ENCODE data around the gene ZFP30. TPM values are rescaled to one million over a fixed set of nuclear protein-coding genes. Genes with fewer than 3 reads are reported as not detected.
A peak's percentile ranks its signal among the peaks of the same experiment; 100 is the strongest.

The ZFP30 gene
- total and polyA plus RNA-seq, 4 donors, result 2.0 to 20.7 (median 6.7) TPM

DNA sequence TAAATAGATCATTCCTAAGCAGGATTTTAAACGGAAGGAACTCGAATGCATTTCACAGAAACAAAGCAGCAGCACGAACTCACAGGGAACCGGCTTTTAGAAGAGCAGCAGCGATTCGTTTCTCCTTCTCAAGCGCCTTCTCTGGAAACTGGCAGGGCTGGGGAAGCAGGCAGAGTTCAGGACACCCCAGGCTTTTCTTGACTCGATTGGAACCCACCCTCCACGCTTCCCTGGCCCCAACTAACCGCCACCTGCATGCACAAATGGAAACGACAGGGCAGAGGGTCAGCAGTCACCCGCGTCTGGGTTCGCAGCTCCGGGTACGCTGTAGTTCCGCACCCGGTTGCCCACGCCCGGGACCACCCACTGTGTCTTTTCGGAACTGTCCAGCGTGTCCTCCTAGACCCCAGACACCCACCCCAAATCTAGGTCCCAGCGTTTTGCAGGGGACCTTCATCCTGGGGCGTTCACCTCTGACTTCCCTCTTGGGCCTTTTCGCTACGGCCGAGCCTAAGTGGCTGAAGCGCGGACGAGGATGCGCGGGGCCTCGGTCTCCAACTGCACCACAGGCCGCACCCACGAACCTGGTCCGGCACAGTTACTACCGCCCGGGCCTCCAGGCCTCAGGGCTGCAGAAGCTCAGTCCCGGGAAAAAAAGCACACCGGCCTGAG, 500 bp downstream of the ZFP30 start:
- Histone ChIP-seq H3K27me3 (ENCODE audit: control insufficient read depth in 3 of 3, insufficient read depth in 3 of 3, low read length in 2 of 3) (no peaks in the 10 kb centered on the region), H3K4me1 (ENCODE audit: control insufficient read depth in 5 of 5, insufficient read depth in 5 of 5, low read length in 5 of 5) (peaks cover 0 to 20% (median 3%) of the 10 kb centered on the region in 5 donors), H3K4me3 (peak overlapping the region; percentile 60), H3K27ac (ENCODE audit: low read depth in 1 of 2, low read length in 1 of 2) (peak overlapping the region; percentile 89 to 93), H3K9ac (ENCODE audit: insufficient read depth in 1 of 2, low read length in 2 of 2) (peak overlapping the region; percentile 48 to 69), H3K36me3 (ENCODE audit: control insufficient read depth in 4 of 4, insufficient read depth in 4 of 4, low read length in 4 of 4) (no peaks in the 10 kb centered on the region), H3K9me3 (ENCODE audit: control insufficient read depth in 4 of 4, insufficient read depth in 3 of 4, low read length in 3 of 4) (peaks cover 0 to 5% (median 0%) of the 10 kb centered on the region in 4 donors)
- ATAC-seq (ENCODE audit: insufficient read depth, low FRiP score), result peak; percentile 54
- TF ChIP-seq, protein P1, sequence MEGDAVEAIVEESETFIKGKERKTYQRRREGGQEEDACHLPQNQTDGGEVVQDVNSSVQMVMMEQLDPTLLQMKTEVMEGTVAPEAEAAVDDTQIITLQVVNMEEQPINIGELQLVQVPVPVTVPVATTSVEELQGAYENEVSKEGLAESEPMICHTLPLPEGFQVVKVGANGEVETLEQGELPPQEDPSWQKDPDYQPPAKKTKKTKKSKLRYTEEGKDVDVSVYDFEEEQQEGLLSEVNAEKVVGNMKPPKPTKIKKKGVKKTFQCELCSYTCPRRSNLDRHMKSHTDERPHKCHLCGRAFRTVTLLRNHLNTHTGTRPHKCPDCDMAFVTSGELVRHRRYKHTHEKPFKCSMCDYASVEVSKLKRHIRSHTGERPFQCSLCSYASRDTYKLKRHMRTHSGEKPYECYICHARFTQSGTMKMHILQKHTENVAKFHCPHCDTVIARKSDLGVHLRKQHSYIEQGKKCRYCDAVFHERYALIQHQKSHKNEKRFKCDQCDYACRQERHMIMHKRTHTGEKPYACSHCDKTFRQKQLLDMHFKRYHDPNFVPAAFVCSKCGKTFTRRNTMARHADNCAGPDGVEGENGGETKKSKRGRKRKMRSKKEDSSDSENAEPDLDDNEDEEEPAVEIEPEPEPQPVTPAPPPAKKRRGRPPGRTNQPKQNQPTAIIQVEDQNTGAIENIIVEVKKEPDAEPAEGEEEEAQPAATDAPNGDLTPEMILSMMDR (IDR thresholded peaks at IDR 0.05; ENCODE audit: control extremely low read depth, extremely low read depth), result no peak
- 0% methylated on average over 40 of the region's 40 CpGs for WGBS, 2 donors
- DNase-seq, result peak; percentile 51 to 72 (median 65)

DNA sequence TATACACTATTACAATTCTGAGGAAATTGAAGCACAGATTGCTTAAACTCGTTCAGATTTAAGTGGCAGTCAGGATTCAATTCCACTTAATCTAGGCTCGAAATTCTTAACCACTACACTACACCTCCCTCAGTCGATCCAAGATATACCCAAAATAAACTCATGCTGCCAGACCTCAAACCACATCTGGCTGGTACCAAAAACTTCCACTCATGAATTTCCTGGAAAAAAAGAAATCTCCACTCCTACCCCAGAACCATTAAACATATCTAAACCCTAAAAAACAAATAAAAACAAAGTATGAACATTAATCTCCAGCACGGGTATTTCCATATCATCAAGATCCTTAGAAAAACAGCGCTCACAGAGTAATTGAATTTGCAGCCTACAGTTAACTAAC, 1.1 kb downstream of the ZFP30 start:
- Histone ChIP-seq H3K4me3 (peak overlapping the region; percentile 60), H3K9me3 (ENCODE audit: control insufficient read depth in 4 of 4, insufficient read depth in 3 of 4, low read length in 3 of 4) (peaks cover 0 to 8% (median 0%) of the 10 kb centered on the region in 4 donors), H3K27me3 (ENCODE audit: control insufficient read depth in 3 of 3, insufficient read depth in 3 of 3, low read length in 2 of 3) (no peaks in the 10 kb centered on the region), H3K36me3 (ENCODE audit: control insufficient read depth in 4 of 4, insufficient read depth in 4 of 4, low read length in 4 of 4) (peaks cover 0 to 5% (median 2%) of the 10 kb centered on the region in 4 donors), H3K9ac (ENCODE audit: insufficient read depth in 1 of 2, low read length in 2 of 2) (peak overlapping the region; percentile 11 to 48), H3K4me1 (ENCODE audit: control insufficient read depth in 5 of 5, insufficient read depth in 5 of 5, low read length in 5 of 5) (peaks cover 0 to 20% (median 3%) of the 10 kb centered on the region in 5 donors), H3K27ac (ENCODE audit: low read depth in 1 of 2, low read length in 1 of 2) (peak overlapping the region in 1 of 2 donors; percentile 93)
- WGBS, 2 donors, result 4 to 5% methylated on average over 5 of the region's 5 CpGs
- TF ChIP-seq, protein P1 (IDR thresholded peaks at IDR 0.05; ENCODE audit: control extremely low read depth, extremely low read depth), result no peak
- no peak for ATAC-seq (ENCODE audit: insufficient read depth, low FRiP score)
- peak in 1 of 3 donors; percentile 33 for DNase-seq

DNA sequence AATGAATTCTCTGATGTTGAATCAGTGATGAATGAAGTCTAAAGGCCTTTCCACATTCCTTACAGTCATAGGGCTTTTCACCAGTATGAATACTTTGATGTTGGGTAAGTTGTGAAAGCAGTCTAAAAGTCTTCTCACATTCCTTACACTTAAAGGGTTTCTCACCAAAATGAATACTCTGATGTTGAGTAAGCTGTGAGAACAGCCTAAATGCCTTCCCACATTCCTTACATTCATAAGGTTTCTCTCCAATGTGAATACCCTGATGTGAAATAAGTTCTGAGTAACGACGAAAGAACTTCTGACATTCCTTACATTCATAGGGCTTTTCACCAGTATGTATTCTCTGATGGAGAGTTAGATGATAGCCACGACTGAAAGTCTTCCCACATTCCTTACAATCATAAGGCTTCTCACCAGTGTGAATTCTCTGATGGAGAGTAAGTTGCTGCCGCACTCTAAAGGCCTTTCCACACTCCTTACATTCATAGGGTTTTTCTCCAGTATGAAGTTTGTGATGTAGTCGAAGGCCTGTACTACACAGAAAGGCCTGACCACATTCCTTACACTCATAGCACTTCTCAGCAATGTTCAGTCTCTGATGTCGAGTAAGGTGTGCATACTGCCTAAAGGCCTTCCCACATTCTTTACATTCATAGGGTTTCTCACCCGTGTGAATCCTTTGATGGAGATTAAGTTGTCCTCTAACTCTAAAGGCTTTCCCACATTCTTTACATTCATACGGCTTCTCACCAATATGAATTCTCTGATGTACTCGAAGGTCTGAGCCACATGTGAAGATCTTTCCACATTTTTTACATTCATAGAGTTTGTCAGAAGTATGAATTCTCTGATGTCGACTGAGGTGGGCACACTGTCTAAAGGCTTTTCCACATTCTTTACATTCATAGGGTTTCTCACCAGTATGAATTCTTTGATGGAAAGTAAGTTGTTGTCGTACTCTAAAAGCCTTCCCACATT, 19.9 kb downstream of the ZFP30 start:
- H3K27me3 ChIP-seq (ENCODE audit: control insufficient read depth in 3 of 3, insufficient read depth in 3 of 3, low read length in 2 of 3), result no peaks in the 10 kb centered on the region
- H3K4me3 ChIP-seq, result no peak overlapping the region
- WGBS, 2 donors, result 97 to 98% methylated on average over 11 of the region's 11 CpGs
- peaks cover 18 to 59% (median 22%) of the 10 kb centered on the region in 4 donors for H3K9me3 ChIP-seq (ENCODE audit: control insufficient read depth in 4 of 4, insufficient read depth in 3 of 4, low read length in 3 of 4)
- H3K27ac ChIP-seq (ENCODE audit: low read depth in 1 of 2, low read length in 1 of 2), result no peak overlapping the region
- TF ChIP-seq, protein P1 (IDR thresholded peaks at IDR 0.05; ENCODE audit: control extremely low read depth, extremely low read depth), result no peak
- DNase-seq (no peak), ATAC-seq (ENCODE audit: insufficient read depth, low FRiP score) (no peak)
- peaks cover 3 to 50% (median 33%) of the 10 kb centered on the region in 4 donors for H3K36me3 ChIP-seq (ENCODE audit: control insufficient read depth in 4 of 4, insufficient read depth in 4 of 4, low read length in 4 of 4)
- H3K9ac ChIP-seq (ENCODE audit: insufficient read depth in 1 of 2, low read length in 2 of 2), result no peak overlapping the region
- no peaks in the 10 kb centered on the region for H3K4me1 ChIP-seq (ENCODE audit: control insufficient read depth in 5 of 5, insufficient read depth in 5 of 5, low read length in 5 of 5)

Data from lung (tissue), 12 donors.